SHP77 treated with DMSO at 0.1 percent for 48 hours (cell line): ENCODE data around the gene FAM161A.
"Not testable (repeated sequence)": the region's sequence is repeated elsewhere in the genome, so short reads cannot be mapped to it uniquely, and the experiment has no call there.

Experiments
- DNase-seq: peaks from one replicate; lab custom pipeline; 2025; lab: John Stamatoyannopoulos, UW

The FAM161A gene

DNA sequence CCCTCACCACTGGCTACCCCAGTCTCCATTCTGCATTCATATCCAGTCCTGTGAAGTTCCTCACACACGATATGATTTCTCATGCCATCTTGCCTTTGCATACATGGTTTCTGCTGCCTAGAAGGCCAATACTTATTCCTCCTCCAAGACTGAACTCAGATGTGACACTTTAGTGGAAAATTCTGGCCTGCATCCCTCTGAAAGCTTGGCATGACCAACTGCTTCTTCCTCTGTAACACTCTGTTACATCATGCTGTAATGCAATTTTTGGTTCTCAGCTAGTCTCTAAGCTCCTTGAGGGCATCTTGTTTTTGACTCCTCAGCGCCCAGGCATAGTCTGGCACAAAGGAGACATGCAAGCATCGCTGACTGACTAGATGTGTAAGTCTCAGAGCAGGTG is 12.6 kb downstream of the FAM161A start:
- DNase-seq: no peak

DNA sequence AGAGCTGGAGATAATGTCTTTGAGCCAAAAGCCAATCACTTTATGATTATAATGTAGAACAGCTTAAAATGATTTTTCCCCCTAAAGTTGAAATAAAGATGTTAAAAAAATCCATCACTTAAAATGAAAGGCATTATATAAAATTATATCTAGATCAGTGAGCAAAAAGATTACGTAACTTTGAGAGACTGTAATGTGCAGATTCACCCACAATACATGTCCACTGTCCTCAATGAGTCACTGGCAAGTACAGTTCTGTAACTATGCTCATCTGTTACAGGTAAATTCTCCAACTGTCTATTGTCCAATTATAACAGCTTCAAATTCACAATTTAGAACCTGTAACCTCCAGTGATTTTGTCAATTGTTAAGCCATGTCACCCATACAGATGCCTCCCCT is 19.0 kb downstream of the FAM161A start:
- no peak for DNase-seq

DNA sequence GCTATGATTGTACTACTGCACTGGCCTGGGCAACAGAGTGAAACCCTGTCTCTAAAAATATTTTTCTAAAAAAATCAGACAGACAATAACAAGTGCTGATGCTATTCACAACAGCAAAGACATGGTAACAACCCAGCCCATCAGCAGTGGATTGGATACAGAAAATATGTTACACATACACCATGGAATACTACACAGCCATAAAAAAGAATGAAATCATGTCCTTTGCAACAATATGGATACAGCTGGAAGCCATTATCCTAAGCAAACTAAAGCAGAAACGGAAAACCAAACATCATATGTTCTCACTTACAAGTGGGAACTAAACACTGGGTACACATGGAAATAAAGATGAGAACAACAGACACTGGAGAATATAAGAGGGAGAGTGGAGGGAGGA is 19.9 kb downstream of the FAM161A start:
- DNase-seq: no peak

DNA sequence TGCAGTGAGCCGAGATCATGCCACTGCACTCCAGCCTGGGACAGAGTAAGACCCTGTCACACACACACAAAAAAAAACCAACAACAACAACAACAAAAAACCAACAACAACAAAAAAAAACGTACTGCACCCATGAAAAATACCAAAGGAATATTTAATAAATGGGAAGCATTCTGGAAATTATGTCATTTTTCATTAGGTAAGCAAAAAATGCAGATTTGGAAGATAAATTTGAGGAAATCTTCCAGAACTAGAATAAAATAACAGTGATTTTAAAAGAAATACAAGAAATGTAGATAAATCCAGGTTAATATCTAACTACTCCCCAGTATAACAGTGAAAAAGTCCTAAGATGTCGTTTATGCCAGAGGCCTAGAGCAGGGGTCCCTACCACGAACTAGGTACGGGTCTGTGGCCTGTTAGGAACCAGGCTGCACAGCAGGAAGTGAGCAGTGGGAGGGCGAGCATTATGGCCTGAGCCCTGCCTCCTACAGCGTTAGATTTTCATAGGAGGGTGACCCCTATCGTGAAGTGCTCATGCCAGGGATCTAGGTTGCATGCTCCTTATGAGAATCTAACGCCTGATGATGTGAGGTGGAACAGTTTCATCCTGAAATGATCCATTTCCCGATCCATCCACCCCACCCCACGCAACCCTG is 21.5 kb downstream of the FAM161A start:
- DNase-seq: no peak

GRCh38 chr2:61822255-61822654 is 31.6 kb downstream of the FAM161A start:
- no peak for DNase-seq

DNA sequence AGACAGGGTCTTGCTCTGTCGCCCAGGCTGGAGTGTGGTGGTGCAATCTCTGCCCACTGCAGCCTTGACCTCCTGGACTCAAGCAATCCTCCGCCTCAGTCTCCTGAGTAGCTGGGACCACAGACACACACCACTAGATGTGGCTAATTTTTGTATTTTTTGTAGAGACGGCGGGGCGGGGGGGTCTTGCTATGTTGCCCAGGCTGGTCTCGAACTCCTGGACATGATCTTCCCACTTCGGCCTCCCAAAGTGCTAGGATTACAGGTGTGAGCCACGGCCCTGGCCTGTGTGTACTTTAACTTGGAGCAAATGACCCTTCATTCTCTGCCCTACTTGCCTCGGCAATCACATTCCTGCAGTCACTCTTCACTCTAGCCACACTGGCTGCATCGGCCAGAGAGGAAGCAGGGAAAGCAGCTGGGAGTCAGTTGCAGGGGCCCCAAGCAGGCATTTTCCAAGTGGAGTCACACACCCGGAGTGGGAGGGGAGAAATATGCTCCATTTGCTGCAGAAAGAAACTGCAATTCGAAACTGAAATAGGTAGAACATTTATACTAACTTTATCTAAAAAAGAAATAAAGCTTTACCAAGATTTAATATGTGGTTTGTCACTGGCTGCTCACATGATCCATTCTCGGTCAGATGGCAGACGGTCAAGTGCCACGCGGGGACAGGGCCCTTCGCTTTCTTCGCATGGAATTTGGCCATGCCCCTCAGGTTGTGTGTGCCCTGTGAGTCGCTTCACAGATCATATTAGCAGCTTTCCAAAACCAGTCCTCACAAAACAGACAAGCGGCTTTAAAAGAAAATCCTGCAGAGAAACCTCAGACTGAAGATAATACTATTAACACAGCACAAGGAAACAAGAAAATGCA is 37.1 kb downstream of the FAM161A start:
- DNase-seq: no peak

DNA sequence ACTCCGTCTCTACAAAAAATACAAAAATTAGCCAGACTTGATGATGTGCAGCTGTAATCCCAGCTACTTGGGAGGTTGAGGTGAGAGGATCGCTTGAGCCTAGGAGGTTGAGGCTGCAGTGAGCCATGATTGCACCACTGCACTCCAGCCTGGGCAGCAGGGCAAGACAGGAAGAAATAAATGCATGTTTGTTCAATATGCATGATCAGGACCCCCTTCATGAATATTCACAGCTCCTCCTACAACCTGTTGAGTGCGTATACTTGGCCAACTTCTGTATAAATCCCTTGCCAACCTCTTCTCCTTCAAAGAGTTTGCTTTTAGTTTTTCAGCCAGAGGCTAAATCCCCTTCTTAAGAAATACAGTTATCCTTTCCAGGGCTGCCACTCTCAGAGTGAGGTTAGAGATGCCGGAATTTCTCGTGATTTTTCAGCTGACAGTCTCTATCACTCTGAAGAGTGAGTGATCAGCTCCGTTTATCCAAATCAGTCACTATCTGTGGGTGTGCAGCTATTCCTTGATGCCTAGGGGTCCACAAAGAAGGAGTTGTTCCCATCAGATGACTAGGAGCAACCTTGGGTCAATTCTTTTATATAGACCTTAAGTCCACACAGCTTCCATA is 39.2 kb downstream of the FAM161A start:
- no peak for DNase-seq

DNA sequence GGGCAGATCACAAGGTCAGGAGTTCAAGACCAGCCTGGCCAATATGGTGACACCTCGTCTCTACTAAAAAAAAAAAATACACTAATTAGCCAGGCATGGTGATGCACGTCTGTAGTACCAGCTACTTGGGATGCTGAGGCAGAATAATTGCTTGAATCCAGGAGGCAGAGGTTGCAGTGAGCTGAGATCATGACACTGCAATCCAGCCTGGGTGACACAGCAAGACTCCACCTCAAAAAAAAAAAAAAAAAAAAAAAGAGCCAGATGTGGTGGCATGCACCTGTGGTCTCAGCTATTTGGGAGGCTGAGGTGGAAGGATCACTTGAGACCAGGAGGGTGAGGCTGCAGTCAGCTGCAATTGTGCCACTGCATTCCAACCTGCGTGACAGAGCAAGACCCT is 40.5 kb downstream of the FAM161A start:
- not testable (repeated sequence) for DNase-seq

- DNase-seq: no peak
Measured at GRCh38 chr2:61811821-61812220, 42.0 kb downstream of the FAM161A start.

- not testable (repeated sequence) for DNase-seq
Measured at GRCh38 chr2:61810203-61810602, 43.7 kb downstream of the FAM161A start.

DNA sequence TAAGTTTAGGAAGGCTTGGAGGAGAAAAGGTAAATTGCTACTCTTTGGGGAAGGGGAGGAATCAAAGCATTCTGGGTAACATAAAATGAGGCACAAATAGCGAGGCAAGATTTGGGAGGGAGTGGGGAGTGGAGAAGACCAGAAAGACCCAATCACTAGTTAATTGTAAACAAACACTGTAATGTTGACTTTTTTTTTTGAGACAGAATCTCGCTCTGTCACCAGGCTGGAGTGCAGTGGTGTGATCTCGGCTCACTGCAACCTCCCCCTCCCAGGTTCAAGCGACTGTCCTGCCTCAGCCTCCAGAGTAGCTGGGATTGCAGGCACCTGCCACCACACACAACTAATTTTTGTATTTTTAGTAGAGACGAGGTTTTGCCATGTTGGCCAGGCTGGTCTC is 45.2 kb downstream of the FAM161A start:
- not testable (repeated sequence) for DNase-seq

GRCh38 chr2:61807036-61807757 is 46.7 kb downstream of the FAM161A start:
- DNase-seq: no peak

GRCh38 chr2:61802548-61802947 is 51.3 kb downstream of the FAM161A start:
- no peak for DNase-seq

GRCh38 chr2:61799099-61799498 is 54.8 kb downstream of the FAM161A start:
- no peak for DNase-seq

DNA sequence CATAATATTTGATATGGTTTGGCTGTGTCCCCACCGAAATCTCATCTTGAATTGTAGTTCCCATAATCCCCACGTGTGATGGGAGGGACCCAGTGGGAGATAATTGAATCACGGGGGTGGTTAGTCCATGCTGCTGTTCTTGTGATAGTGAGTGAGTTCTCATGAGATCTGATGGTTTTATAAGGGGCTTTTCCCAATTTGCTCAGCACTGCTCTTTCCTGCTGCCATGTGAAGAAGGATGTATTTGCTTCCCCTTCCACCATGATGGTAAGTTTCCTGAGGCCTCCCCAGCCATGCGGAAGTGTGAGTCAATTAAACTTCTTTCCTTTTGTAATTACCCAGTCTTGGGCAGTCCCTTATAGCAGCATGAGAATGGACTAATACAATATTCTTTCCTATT is 56.4 kb downstream of the FAM161A start:
- DNase-seq: not testable (repeated sequence)

- DNase-seq: no peak
Measured at GRCh38 chr2:61795408-61795807, 58.5 kb downstream of the FAM161A start.

DNA sequence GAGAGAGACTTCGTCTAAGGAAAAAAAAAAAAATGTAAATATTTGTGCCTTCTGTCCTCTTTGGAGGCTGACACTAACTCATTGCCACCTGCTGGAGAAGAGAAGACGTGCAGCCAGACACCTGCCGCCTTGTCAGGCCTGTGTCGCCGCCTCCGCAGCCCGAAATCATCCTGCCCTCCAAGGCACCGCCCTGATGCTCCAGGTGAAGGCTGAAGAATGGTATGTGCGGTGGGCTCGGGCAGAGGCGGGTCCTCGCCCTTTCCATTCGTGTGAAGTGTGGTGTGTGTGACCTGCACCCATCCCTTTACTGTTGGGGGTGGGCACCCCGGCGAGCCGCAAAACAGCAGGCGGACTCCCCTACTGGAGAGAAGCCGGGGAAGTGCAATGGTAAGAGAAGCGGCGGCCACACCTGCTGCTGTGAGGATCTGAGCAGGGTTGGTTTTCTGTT is 60.4 kb downstream of the FAM161A start:
- peak; percentile 9 for DNase-seq

- no peak for DNase-seq
Measured at GRCh38 chr2:61792355-61792890, 61.4 kb downstream of the FAM161A start.

DNA sequence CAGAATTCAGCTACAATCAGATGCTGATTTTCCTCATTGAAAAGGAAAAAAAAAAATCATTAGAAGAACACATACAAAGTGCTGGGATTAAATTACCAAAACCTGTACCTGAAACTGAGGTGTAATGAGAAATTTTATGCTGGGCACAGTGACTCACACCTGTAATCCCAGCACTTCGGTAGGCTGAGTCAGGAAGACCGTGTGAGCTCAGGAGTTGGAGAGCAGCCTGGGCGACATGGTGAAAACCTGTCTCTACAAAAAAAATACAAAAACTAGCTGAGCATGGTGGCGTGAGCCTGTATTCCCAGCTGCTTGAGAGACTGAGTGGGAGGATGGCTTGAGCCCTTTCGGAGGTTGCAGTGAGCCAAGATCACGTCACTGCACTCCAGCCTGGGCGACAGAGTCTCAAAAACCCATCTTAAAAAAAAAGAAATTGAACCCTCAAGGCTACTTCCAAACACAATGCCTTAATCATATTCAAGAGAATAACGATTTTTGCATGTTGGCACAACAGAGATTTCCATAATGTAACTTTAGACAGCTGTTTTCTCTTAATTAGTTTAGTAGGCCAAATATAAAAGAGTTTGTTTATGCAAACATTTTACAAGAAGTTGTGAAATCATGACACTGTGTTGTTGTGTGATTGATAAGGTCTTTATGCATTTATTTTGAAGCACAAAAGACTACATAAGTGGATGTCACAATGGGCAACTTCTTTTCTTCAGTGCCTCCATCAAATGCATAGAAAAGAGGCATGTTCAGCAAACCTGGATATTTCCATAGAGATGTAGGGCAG is 63.9 kb downstream of the FAM161A start:
- DNase-seq: no peak

- DNase-seq: no peak
Measured at GRCh38 chr2:61787941-61788563, 65.8 kb downstream of the FAM161A start.

GRCh38 chr2:61786876-61787275 is 67.0 kb downstream of the FAM161A start:
- DNase-seq: no peak
